K562 (cell line): ENCODE data around the gene LSS. TPM values are rescaled to one million over a fixed set of nuclear protein-coding genes. Genes with fewer than 3 reads are reported as not detected.

Source experiments
- ATAC-seq: fragments of 200-7000 bp; cut with Tn5 transposase; 3 replicates; pipeline ENCODE4 v1.9.1; 2020; ENCODE audit warnings: moderate library complexity
- BruUV-seq: library from RNA; stranded (reverse); fragments of 400-500 nt; replicated peaks from 2 replicates; lab custom pipeline; 2021; lab: Mats Ljungman, UMichigan
- CTCF ChIA-PET: fragments of 300-600 bp; formaldehyde crosslinking; extraction: SDS; loops from one replicate; lab custom pipeline; 2021; ENCODE audit warnings: low intra/inter-chr PET ratio; lab: Yijun Ruan, JAX
- POLR2A ChIA-PET: fragments of 300-600, 350-650 bp; sonication (Branson Sonifier 250); formaldehyde crosslinking; extraction: SDS; loops from one replicate; lab custom pipeline; 2021; ENCODE audit warnings: antibody characterized with exemption, inconsistent platforms; lab: Yijun Ruan, JAX
- DNase-seq, 4 experiments: peaks; one replicate each; pipeline versions ENCODE4 v3.0.0 to v3.0.0-alpha.2; 2011 to 2018; ENCODE audit warnings: low spot score in 3 of 4, mixed read lengths in 3 of 4; ENCODE audit errors: extremely low read depth in 1 of 4
- FAIRE-seq: peaks from 2 replicates; lab custom pipeline; 2011; peaks lifted over from hg19 to GRCh38; lab: Jason Lieb, UNC
- H2AFZ ChIP-seq: 2 replicates; pipeline ENCODE4 v1.6.0; 2011; ENCODE audit warnings: low read depth, low read length, control low read depth, inconsistent platforms
- H3K27ac ChIP-seq: fragments of 200-600 bp; 3 replicates; pipeline ENCODE4 v1.8.0; 2011; ENCODE audit warnings: low read depth, mild to moderate bottlenecking, control low read depth, inconsistent platforms, low read length, moderate library complexity, mixed read lengths; ENCODE audit errors: extremely low read depth
- H3K27me3 ChIP-seq, 2 experiments: fragments of 300-600 bp in 1 of 2; 2 replicates in 1 of 2; 3 replicates in 1 of 2; pipeline versions ENCODE4 v1.6.0 to v1.8.0; 2011; ENCODE audit warnings: inconsistent platforms in 2 of 2, low read length in 2 of 2, mild to moderate bottlenecking in 1 of 2, mixed read lengths in 1 of 2, moderate library complexity in 1 of 2; ENCODE audit not compliant: control insufficient read depth in 2 of 2, insufficient read depth in 2 of 2
- H3K36me3 ChIP-seq: fragments of 300-600 bp; 3 replicates; pipeline ENCODE4 v1.8.0; 2011; ENCODE audit warnings: mild to moderate bottlenecking, low read length, inconsistent platforms; ENCODE audit not compliant: control insufficient read depth, insufficient read depth
- H3K4me1 ChIP-seq, 2 experiments: fragments of 200-600 bp in 1 of 2; replicated peaks in 1 of 2; 2 replicates in 1 of 2; 3 replicates in 1 of 2; pipeline versions ENCODE4 v1.5.1 to v1.8.0; 2011; ENCODE audit warnings: inconsistent platforms in 2 of 2, low read length in 2 of 2, mild to moderate bottlenecking in 1 of 2, mixed read lengths in 1 of 2, moderate library complexity in 1 of 2; ENCODE audit not compliant: control insufficient read depth in 2 of 2, insufficient read depth in 2 of 2
- H3K4me2 ChIP-seq: 2 replicates; pipeline ENCODE4 v1.6.1; 2011; ENCODE audit warnings: low read length, control low read depth, inconsistent platforms, mixed read lengths; ENCODE audit not compliant: insufficient read depth
- H3K4me3 ChIP-seq: fragments of 200-600 bp; sonication (generic), shearing (Covaris generic); 2 replicates; pipeline ENCODE4 v1.5.1; 2016; ENCODE audit warnings: control low read depth, inconsistent platforms
- H3K79me2 ChIP-seq: fragments of 200-600 bp; 3 replicates; pipeline ENCODE4 v1.8.0; 2011; ENCODE audit warnings: low read length, inconsistent platforms; ENCODE audit not compliant: control insufficient read depth, insufficient read depth
- H3K9ac ChIP-seq, 2 experiments: 2 replicates each; pipeline versions ENCODE4 v1.6.0 to v1.6.1; 2011; ENCODE audit warnings: low read depth in 2 of 2, low read length in 2 of 2, control low read depth in 1 of 2, inconsistent platforms in 1 of 2, mild to moderate bottlenecking in 1 of 2, mixed read lengths in 1 of 2; ENCODE audit not compliant: insufficient read depth in 1 of 2
- H3K9me1 ChIP-seq: one replicate; pipeline ENCODE4 v1.6.0; 2011; ENCODE audit warnings: inconsistent platforms, mild to moderate bottlenecking, low read length, moderate library complexity; ENCODE audit not compliant: control insufficient read depth, insufficient read depth
- H3K9me3 ChIP-seq: replicated peaks from 2 replicates; pipeline ENCODE4 v1.5.1; 2011; ENCODE audit warnings: low read depth, low read length, inconsistent platforms; ENCODE audit not compliant: control insufficient read depth, insufficient read depth
- H4K20me1 ChIP-seq: replicated peaks from 2 replicates; pipeline ENCODE4 v1.6.1; 2011; ENCODE audit warnings: low read length, inconsistent platforms, mixed read lengths; ENCODE audit not compliant: control insufficient read depth, insufficient read depth
- HSF4 ChIP-seq: fragments of 250-450 bp; sonication (Bioruptor Pico); IDR thresholded peaks from 2 replicates; pipeline ENCODE4 v2.1.2; 2022; ENCODE audit warnings: mild to moderate bottlenecking, moderate library complexity, borderline replicate concordance
- KDM1A ChIP-seq, 2 experiments: fragments of 450-650 bp; IDR thresholded peaks; 2 replicates each; pipeline ENCODE4 v1.6.1; 2016; ENCODE audit warnings: mild to moderate bottlenecking in 2 of 2
- MTA3 ChIP-seq: fragments of 450-650 bp; formaldehyde crosslinking; IDR thresholded peaks from 2 replicates; pipeline ENCODE4 v1.6.1; 2017; ENCODE audit warnings: mild to moderate bottlenecking, borderline replicate concordance
- PRMT5 ChIP-seq: sonication (generic); formaldehyde crosslinking; IDR thresholded peaks from 2 replicates; pipeline ENCODE4 v1.5.0; 2020; ENCODE audit warnings: missing genetic modification reagents
- WGBS: fragments of 100-300 bp; shearing (Covaris generic); methylation state at CpG from one replicate; pipeline ENCODE4 v1.1.6; 2016; ENCODE audit warnings: low coverage, mixed read lengths; ENCODE audit not compliant: insufficient coverage; ENCODE audit errors: missing lambda C conversion rate; 5-methylcytosine and 5-hydroxymethylcytosine counted together
- in situ Hi-C: fragments of 300-500 bp; cut with MboI; formaldehyde crosslinking; loops from 4 replicates; pipeline ENCODE4 v1.15.0; 2018; ENCODE audit warnings: inconsistent platforms, mixed read lengths
- intact Hi-C: fragments of 100-400 bp; cut with micrococcal nuclease; formaldehyde crosslinking; loops from 2 replicates; pipeline ENCODE4 v1.14.2; 2022
- polyA plus RNA-seq, 8 experiments: library from polyadenylated mRNA; depleted of rRNA in 4 of 8; stranded (reverse) in 5 of 8; unstranded in 3 of 8; fragments of >200 nt; fragmentation: Nextera tagmentation in 2 of 8; fragmentation: Illumina TruSeq in 1 of 8; extraction: Ambion mirVana in 2 of 8; extraction: Trizol in 1 of 8; gene quantifications; 2 replicates each; pipeline versions ENCODE4 v1.2.1 to v1.2.3, GENCODE V29; 2011 to 2014; ENCODE audit warnings: inconsistent platforms in 1 of 8, missing spikeins in 1 of 8
- total RNA-seq, 7 experiments: library from RNA; depleted of rRNA in 6 of 7; stranded (reverse); fragments of >200 nt in 6 of 7; fragmentation: Illumina TruSeq in 2 of 7; extraction: Trizol in 2 of 7; gene quantifications; 2 replicates each; pipeline versions ENCODE4 v1.2.1 to v1.2.3, GENCODE V29; 2011 to 2021; ENCODE audit warnings: low replicate concordance in 1 of 7
- TF ChIP-seq, protein P1 (sequence below): fragments of 450-650 bp; IDR thresholded peaks from 2 replicates; pipeline ENCODE4 v1.6.1; 2016; ENCODE audit warnings: antibody characterized with exemption
- TF ChIP-seq, protein P2 (sequence below): fragments of 450-650 bp; IDR thresholded peaks from 2 replicates; pipeline ENCODE4 v1.6.1; 2016; ENCODE audit warnings: mild to moderate bottlenecking, moderate library complexity

The LSS gene
- total and polyA plus RNA-seq, 9 of the 15 experiments (the other 6 are each of a cell fraction or from before 2014, with no cell fraction given) = 2.2 to 89.5 (median 37.4) TPM

DNA sequence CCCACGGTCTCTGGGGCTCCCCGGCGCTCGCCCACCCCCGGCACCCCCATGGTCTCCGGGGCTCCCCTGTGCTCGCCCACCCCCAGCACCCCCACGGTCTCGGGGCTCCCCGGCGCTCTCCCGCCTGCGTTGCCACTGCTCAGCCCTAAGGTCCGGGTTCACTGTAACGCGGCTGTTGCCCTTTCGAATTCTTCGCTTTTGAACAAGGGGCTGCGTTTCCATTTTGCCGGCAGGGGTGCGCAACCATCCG, 68.0 kb downstream of the LSS start (continued):
- TF ChIP-seq HSF4 (CRISPR knock-in tag) (no peak), MTA3 (no peak), PRMT5 (no peak), KDM1A (IDR thresholded peaks at IDR 0.05) (peak in 1 of 2 experiments; percentile 54; a peak in 1 of 4 replicates)

GRCh38 chr21:46159841-46160656, 68.5 kb downstream of the LSS start:
- in situ Hi-C loops = no loop called here
- peak overlapping the region; percentile 55; the same call in 1 of the 3 replicates for H3K27ac ChIP-seq
- peaks cover 67% of the 10 kb centered on the region; the same call in 2 of the 3 replicates for H3K36me3 ChIP-seq
- FAIRE-seq (no peak), ATAC-seq (no peak), DNase-seq (no peak)
- POLR2A ChIA-PET = no interaction called here
- H3K9me3 ChIP-seq = peaks cover 15% of the 10 kb centered on the region
- no peak overlapping the region for H3K4me3 ChIP-seq
- CTCF ChIA-PET = no interaction called here
- H4K20me1 ChIP-seq = no peaks in the 10 kb centered on the region
- H3K79me2 ChIP-seq = 0 out of 3 replicates have a peak, but pooled peaks cover 7% of the 10 kb centered on the region
- intact Hi-C loops = no loop called here
- no peak overlapping the region for H2AFZ ChIP-seq
- no TSS peak for BruUV-seq
- H3K4me1 ChIP-seq = peaks cover 0 to 36% of the 10 kb centered on the region in 2 experiments; a peak in 3 of 5 replicates
- H3K27me3 ChIP-seq = no peaks in the 10 kb centered on the region
- no peak overlapping the region for H3K4me2 ChIP-seq
- H3K9ac ChIP-seq = no peak overlapping the region
- H3K9me1 ChIP-seq = no peaks in the 10 kb centered on the region
- 94% methylated on average over 28 of the region's 32 CpGs for WGBS
- TF ChIP-seq, protein P1, sequence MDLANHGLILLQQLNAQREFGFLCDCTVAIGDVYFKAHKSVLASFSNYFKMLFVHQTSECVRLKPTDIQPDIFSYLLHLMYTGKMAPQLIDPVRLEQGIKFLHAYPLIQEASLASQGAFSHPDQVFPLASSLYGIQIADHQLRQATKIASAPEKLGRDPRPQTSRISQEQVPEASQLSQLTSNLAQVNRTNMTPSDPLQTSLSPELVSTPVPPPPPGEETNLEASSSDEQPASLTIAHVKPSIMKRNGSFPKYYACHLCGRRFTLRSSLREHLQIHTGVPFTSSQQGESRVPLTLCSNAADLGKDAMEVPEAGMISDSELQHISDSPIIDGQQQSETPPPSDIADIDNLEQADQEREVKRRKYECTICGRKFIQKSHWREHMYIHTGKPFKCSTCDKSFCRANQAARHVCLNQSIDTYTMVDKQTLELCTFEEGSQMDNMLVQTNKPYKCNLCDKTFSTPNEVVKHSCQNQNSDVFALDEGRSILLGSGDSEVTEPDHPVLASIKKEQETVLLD = no peak
- TF ChIP-seq, protein P2, sequence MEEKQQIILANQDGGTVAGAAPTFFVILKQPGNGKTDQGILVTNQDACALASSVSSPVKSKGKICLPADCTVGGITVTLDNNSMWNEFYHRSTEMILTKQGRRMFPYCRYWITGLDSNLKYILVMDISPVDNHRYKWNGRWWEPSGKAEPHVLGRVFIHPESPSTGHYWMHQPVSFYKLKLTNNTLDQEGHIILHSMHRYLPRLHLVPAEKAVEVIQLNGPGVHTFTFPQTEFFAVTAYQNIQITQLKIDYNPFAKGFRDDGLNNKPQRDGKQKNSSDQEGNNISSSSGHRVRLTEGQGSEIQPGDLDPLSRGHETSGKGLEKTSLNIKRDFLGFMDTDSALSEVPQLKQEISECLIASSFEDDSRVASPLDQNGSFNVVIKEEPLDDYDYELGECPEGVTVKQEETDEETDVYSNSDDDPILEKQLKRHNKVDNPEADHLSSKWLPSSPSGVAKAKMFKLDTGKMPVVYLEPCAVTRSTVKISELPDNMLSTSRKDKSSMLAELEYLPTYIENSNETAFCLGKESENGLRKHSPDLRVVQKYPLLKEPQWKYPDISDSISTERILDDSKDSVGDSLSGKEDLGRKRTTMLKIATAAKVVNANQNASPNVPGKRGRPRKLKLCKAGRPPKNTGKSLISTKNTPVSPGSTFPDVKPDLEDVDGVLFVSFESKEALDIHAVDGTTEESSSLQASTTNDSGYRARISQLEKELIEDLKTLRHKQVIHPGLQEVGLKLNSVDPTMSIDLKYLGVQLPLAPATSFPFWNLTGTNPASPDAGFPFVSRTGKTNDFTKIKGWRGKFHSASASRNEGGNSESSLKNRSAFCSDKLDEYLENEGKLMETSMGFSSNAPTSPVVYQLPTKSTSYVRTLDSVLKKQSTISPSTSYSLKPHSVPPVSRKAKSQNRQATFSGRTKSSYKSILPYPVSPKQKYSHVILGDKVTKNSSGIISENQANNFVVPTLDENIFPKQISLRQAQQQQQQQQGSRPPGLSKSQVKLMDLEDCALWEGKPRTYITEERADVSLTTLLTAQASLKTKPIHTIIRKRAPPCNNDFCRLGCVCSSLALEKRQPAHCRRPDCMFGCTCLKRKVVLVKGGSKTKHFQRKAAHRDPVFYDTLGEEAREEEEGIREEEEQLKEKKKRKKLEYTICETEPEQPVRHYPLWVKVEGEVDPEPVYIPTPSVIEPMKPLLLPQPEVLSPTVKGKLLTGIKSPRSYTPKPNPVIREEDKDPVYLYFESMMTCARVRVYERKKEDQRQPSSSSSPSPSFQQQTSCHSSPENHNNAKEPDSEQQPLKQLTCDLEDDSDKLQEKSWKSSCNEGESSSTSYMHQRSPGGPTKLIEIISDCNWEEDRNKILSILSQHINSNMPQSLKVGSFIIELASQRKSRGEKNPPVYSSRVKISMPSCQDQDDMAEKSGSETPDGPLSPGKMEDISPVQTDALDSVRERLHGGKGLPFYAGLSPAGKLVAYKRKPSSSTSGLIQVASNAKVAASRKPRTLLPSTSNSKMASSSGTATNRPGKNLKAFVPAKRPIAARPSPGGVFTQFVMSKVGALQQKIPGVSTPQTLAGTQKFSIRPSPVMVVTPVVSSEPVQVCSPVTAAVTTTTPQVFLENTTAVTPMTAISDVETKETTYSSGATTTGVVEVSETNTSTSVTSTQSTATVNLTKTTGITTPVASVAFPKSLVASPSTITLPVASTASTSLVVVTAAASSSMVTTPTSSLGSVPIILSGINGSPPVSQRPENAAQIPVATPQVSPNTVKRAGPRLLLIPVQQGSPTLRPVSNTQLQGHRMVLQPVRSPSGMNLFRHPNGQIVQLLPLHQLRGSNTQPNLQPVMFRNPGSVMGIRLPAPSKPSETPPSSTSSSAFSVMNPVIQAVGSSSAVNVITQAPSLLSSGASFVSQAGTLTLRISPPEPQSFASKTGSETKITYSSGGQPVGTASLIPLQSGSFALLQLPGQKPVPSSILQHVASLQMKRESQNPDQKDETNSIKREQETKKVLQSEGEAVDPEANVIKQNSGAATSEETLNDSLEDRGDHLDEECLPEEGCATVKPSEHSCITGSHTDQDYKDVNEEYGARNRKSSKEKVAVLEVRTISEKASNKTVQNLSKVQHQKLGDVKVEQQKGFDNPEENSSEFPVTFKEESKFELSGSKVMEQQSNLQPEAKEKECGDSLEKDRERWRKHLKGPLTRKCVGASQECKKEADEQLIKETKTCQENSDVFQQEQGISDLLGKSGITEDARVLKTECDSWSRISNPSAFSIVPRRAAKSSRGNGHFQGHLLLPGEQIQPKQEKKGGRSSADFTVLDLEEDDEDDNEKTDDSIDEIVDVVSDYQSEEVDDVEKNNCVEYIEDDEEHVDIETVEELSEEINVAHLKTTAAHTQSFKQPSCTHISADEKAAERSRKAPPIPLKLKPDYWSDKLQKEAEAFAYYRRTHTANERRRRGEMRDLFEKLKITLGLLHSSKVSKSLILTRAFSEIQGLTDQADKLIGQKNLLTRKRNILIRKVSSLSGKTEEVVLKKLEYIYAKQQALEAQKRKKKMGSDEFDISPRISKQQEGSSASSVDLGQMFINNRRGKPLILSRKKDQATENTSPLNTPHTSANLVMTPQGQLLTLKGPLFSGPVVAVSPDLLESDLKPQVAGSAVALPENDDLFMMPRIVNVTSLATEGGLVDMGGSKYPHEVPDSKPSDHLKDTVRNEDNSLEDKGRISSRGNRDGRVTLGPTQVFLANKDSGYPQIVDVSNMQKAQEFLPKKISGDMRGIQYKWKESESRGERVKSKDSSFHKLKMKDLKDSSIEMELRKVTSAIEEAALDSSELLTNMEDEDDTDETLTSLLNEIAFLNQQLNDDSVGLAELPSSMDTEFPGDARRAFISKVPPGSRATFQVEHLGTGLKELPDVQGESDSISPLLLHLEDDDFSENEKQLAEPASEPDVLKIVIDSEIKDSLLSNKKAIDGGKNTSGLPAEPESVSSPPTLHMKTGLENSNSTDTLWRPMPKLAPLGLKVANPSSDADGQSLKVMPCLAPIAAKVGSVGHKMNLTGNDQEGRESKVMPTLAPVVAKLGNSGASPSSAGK = no peak
